Skeletal muscle tissue (tissue), 4 donors: Measurements from ENCODE around the gene MAPKAP1. TPM values are rescaled to one million over a fixed set of nuclear protein-coding genes. Genes with fewer than 3 reads are reported as not detected.

Source experiments
- H3K27ac ChIP-seq: one replicate; pipeline ENCODE4 v1.7.0; 2013; ENCODE audit warnings: mild to moderate bottlenecking, low read depth, low read length, inconsistent platforms
- H3K27me3 ChIP-seq, 3 donors: one replicate each; pipeline ENCODE4 v1.7.0; 2013; ENCODE audit warnings: low read length in 3 of 3; ENCODE audit not compliant: control insufficient read depth in 3 of 3, insufficient read depth in 3 of 3
- H3K36me3 ChIP-seq, 3 donors: one replicate each; pipeline ENCODE4 v1.7.0; 2013; ENCODE audit warnings: low read length in 3 of 3; ENCODE audit not compliant: control insufficient read depth in 3 of 3, insufficient read depth in 3 of 3
- H3K4me1 ChIP-seq, 3 donors: one replicate each; pipeline ENCODE4 v1.7.0; 2013; ENCODE audit warnings: low read length in 3 of 3, mild to moderate bottlenecking in 3 of 3; ENCODE audit not compliant: control insufficient read depth in 3 of 3, insufficient read depth in 3 of 3
- H3K4me3 ChIP-seq, 3 donors: one replicate each; pipeline ENCODE4 v1.7.0; 2013; ENCODE audit warnings: low read length in 3 of 3
- H3K9ac ChIP-seq, 3 donors: one replicate each; pipeline ENCODE4 v1.7.0; 2013; ENCODE audit warnings: low read length in 3 of 3, mild to moderate bottlenecking in 3 of 3, moderate library complexity in 2 of 3, low read depth in 1 of 3
- H3K9me3 ChIP-seq, 3 donors: one replicate each; pipeline ENCODE4 v1.7.0; 2013; ENCODE audit warnings: low read length in 3 of 3; ENCODE audit not compliant: control insufficient read depth in 3 of 3
- total RNA-seq: library from RNA; depleted of rRNA; stranded (reverse); fragments of >200 nt; gene quantifications from one replicate; pipeline ENCODE4 v1.2.3, GENCODE V29; 2014
- donor health status: Osteomylitis.

Gene MAPKAP1
- total RNA-seq, 1 donor from 2014 or later: 44.9 TPM

- Histone ChIP-seq H3K27me3 (no peaks in the 10 kb centered on the region), H3K27ac (no peak overlapping the region), H3K9ac (no peak overlapping the region)
Observed at GRCh38 chr9:125428902-125429467, 278.0 kb downstream of the MAPKAP1 start.

GRCh38 chr9:125428060-125428901 lies 278.7 kb downstream of the MAPKAP1 start:
- Histone ChIP-seq H3K4me1 (no peaks in the 10 kb centered on the region), H3K27ac (no peak overlapping the region)

More at GRCh38 chr9:125428902-125429467, 278.0 kb downstream of the MAPKAP1 start:
- Histone ChIP-seq H3K9me3 (no peaks in the 10 kb centered on the region), H3K36me3 (no peaks in the 10 kb centered on the region), H3K4me1 (no peaks in the 10 kb centered on the region), H3K4me3 (no peak overlapping the region)

GRCh38 chr9:125427556-125427955 lies 279.5 kb downstream of the MAPKAP1 start:
- Histone ChIP-seq H3K27me3 (no peaks in the 10 kb centered on the region), H3K36me3 (no peaks in the 10 kb centered on the region), H3K4me3 (no peak overlapping the region), H3K4me1 (no peaks in the 10 kb centered on the region), H3K9ac (no peak overlapping the region), H3K27ac (no peak overlapping the region), H3K9me3 (no peaks in the 10 kb centered on the region)

More at GRCh38 chr9:125428060-125428901, 278.7 kb downstream of the MAPKAP1 start:
- no peak overlapping the region for H3K4me3 ChIP-seq
- no peaks in the 10 kb centered on the region for H3K36me3 ChIP-seq
- H3K9ac ChIP-seq: no peak overlapping the region
- H3K27me3 ChIP-seq: no peaks in the 10 kb centered on the region
- no peaks in the 10 kb centered on the region for H3K9me3 ChIP-seq

- H3K9me3 ChIP-seq: no peaks in the 10 kb centered on the region
- H3K36me3 ChIP-seq: no peaks in the 10 kb centered on the region
- no peak overlapping the region for H3K9ac ChIP-seq
- H3K27ac ChIP-seq: no peak overlapping the region
- H3K4me3 ChIP-seq: no peak overlapping the region
- H3K4me1 ChIP-seq: no peaks in the 10 kb centered on the region
- H3K27me3 ChIP-seq: no peaks in the 10 kb centered on the region
Observed at GRCh38 chr9:125426926-125427325, 280.1 kb downstream of the MAPKAP1 start.

- no peaks in the 10 kb centered on the region for H3K9me3 ChIP-seq
- no peak overlapping the region for H3K27ac ChIP-seq
- H3K4me1 ChIP-seq: no peaks in the 10 kb centered on the region
- no peaks in the 10 kb centered on the region for H3K36me3 ChIP-seq
- H3K4me3 ChIP-seq: no peak overlapping the region
- no peak overlapping the region for H3K9ac ChIP-seq
- H3K27me3 ChIP-seq: no peaks in the 10 kb centered on the region
Observed at GRCh38 chr9:125425901-125426515, 281.0 kb downstream of the MAPKAP1 start.

GRCh38 chr9:125425170-125425897 lies 281.7 kb downstream of the MAPKAP1 start:
- H3K27me3 ChIP-seq: no peaks in the 10 kb centered on the region
- no peaks in the 10 kb centered on the region for H3K4me1 ChIP-seq
- H3K36me3 ChIP-seq: no peaks in the 10 kb centered on the region
- H3K4me3 ChIP-seq: no peak overlapping the region
- H3K9ac ChIP-seq: no peak overlapping the region
- no peak overlapping the region for H3K27ac ChIP-seq
- H3K9me3 ChIP-seq: no peaks in the 10 kb centered on the region

GRCh38 chr9:125423964-125424363 lies 283.0 kb downstream of the MAPKAP1 start:
- Histone ChIP-seq H3K27ac (no peak overlapping the region), H3K36me3 (no peaks in the 10 kb centered on the region), H3K27me3 (no peaks in the 10 kb centered on the region), H3K4me3 (no peak overlapping the region), H3K9ac (no peak overlapping the region), H3K4me1 (no peaks in the 10 kb centered on the region), H3K9me3 (no peaks in the 10 kb centered on the region)

GRCh38 chr9:125422853-125423252 lies 284.2 kb downstream of the MAPKAP1 start:
- Histone ChIP-seq H3K27me3 (no peaks in the 10 kb centered on the region), H3K9ac (no peak overlapping the region), H3K36me3 (no peaks in the 10 kb centered on the region), H3K4me3 (no peak overlapping the region), H3K27ac (no peak overlapping the region), H3K9me3 (no peaks in the 10 kb centered on the region), H3K4me1 (no peaks in the 10 kb centered on the region)

GRCh38 chr9:125421591-125422181 lies 285.3 kb downstream of the MAPKAP1 start:
- Histone ChIP-seq H3K9me3 (no peaks in the 10 kb centered on the region), H3K27me3 (no peaks in the 10 kb centered on the region), H3K4me1 (no peaks in the 10 kb centered on the region), H3K27ac (no peak overlapping the region), H3K36me3 (no peaks in the 10 kb centered on the region), H3K9ac (no peak overlapping the region), H3K4me3 (no peak overlapping the region)
